PC-9 (cell line): ENCODE data around the gene INTS4.

Experiments used
- CTCF ChIP-seq: fragments of 200-600 bp; sonication (generic); conservative IDR thresholded peaks from 2 replicates; pipeline ENCODE4 v1.6.1; 2017; ENCODE audit warnings: mixed run types, antibody characterized with exemption, mild to moderate bottlenecking, moderate library complexity
- EZH2 ChIP-seq: fragments of 200-600 bp; sonication (generic); IDR thresholded peaks from 2 replicates; pipeline ENCODE4 v1.8.0; 2017; ENCODE audit warnings: antibody characterized with exemption, low read depth

GRCh38 chr11:78039391-78039918 lies 45.0 kb upstream of the INTS4 start:
- no peak for TF ChIP-seq CTCF
- TF ChIP-seq EZH2, result no peak
